GM12875 (cell line): ENCODE measurements around the gene EPG5.

ENCODE experiments used
- H3K4me3 ChIP-seq: one replicate; pipeline ENCODE4 v1.5.1; 2011; ENCODE audit warnings: low read depth, low read length, control low read depth
- TF ChIP-seq, protein P1 (sequence below): IDR thresholded peaks from 2 replicates; pipeline ENCODE4 v1.5.1; 2011; ENCODE audit warnings: low read depth, mild to moderate bottlenecking, control low read depth, inconsistent platforms, low read length, moderate library complexity, borderline replicate concordance; ENCODE audit not compliant: insufficient read depth

Gene EPG5

DNA sequence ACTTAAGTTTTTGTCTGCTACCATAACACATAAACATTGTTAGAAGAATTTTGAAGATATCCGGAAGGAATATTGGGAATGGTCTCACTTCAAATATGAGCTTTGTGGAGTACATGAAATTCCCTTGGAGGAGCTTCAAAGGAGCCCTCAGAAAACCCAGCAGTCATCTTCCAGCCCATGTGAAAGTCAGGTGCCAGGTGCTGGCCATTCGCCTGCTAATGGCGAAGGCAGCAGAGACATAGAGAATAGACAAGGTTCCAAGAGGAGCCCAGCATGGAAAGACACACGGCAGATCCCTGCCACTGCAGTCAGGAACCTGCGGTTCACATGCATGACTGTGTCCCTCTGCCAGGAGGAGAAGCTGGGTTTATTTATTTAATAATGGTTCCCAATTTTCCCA is 40.0 kb upstream of the EPG5 start:
- no peak overlapping the region for H3K4me3 ChIP-seq

DNA sequence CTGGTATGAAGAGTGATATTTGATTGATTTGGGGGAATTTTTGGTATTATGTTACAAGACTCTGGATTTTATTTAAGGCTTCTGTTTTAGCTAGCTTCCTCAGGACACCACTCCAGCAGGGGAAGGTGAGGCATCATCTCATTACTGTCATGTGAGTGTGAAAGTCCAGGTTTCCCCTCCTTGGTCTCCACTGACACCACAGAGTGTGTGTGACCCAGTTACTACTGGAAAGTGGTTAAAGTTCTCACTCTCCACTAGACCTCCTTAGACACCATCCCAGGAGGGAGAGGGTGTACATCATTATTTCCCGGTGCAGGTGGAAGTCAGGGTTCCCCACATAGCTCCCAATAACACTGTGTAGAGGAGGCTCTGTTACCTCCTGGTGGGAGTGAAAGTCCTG is 35.8 kb upstream of the EPG5 start:
- H3K4me3 ChIP-seq: no peak overlapping the region
- TF ChIP-seq, protein P1, sequence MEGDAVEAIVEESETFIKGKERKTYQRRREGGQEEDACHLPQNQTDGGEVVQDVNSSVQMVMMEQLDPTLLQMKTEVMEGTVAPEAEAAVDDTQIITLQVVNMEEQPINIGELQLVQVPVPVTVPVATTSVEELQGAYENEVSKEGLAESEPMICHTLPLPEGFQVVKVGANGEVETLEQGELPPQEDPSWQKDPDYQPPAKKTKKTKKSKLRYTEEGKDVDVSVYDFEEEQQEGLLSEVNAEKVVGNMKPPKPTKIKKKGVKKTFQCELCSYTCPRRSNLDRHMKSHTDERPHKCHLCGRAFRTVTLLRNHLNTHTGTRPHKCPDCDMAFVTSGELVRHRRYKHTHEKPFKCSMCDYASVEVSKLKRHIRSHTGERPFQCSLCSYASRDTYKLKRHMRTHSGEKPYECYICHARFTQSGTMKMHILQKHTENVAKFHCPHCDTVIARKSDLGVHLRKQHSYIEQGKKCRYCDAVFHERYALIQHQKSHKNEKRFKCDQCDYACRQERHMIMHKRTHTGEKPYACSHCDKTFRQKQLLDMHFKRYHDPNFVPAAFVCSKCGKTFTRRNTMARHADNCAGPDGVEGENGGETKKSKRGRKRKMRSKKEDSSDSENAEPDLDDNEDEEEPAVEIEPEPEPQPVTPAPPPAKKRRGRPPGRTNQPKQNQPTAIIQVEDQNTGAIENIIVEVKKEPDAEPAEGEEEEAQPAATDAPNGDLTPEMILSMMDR: no peak

More for the DNA sequence above, 40.0 kb upstream of the EPG5 start:
- TF ChIP-seq, protein P1: no peak

DNA sequence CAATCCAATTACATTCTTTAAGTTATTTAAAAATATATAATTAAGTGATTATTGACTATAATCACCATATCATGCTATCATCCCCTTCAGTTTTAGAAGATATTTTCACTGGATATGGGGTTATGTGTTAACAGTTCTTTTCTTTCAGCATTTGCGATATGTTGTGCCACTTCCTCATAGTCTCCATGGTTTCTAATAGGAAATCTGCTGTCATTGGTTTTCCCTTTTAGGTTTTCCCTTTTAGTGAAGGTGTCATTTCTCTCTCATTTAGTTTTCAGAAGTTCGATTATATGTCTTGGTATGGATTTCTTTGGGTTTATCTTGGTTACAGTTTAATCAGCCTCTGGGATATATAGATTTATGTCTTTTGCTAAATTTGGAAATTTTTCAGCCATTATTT is 34.8 kb upstream of the EPG5 start:
- TF ChIP-seq, protein P1: no peak
- H3K4me3 ChIP-seq: no peak overlapping the region

DNA sequence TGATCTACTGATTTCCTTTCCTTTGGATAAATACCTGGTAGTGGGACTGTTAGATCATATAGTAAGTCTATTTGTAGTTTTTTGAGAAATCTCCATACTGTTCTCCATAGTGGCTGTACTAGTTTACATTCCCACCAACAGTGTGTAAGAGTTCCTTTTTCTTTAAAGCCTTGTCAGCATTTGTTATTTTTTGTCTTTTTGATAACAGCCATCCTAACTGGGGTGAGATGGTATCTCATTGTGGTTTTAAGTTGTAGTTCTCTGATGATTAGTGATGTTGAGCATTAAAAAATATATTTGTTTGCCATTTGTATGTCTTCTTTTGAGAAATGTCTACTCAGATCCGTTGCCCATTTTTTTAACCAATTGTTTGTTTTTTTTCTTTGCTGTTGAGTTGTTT is 33.9 kb upstream of the EPG5 start:
- TF ChIP-seq, protein P1: no peak
- H3K4me3 ChIP-seq: no peak overlapping the region

DNA sequence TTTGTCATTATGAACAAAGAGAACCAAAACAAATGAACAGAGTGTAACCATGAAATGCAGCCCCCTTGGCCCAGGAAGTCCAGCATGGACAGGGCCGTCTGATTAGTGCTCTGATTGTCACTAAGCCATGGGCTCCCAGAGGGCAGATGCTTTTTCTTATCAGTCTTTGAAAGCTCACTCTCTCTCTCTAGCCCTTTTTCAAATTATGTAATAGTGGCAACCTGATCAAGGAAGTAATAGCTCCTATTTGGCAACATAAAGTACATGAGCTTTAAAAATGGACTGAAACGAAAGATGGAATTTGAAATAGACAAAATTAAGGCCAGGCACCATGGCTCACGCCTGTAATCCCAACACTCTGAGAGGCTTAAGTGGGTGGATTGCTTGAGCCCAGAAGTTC is 32.4 kb upstream of the EPG5 start:
- no peak overlapping the region for H3K4me3 ChIP-seq
- TF ChIP-seq, protein P1: no peak

DNA sequence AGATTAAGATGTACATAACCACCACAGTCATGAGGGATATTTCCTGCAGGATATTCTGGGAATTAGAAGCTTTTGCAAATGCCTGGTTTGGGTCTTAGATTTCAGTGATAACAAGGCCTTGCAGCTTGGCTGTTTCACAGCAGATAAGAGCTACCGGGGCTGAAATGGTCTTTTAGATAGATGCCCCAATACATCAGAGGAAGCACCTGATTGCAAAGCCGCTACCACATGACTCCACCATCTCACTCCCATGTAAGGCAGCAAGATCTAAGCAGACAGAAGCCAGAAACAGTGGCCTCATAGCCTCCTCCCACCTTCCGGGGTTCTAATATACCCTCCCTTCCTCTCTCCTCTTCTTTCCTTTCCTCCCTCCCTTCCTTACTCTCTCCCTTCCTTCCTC is 31.1 kb upstream of the EPG5 start:
- peak overlapping the region; percentile 8 for H3K4me3 ChIP-seq
- TF ChIP-seq, protein P1: no peak

DNA sequence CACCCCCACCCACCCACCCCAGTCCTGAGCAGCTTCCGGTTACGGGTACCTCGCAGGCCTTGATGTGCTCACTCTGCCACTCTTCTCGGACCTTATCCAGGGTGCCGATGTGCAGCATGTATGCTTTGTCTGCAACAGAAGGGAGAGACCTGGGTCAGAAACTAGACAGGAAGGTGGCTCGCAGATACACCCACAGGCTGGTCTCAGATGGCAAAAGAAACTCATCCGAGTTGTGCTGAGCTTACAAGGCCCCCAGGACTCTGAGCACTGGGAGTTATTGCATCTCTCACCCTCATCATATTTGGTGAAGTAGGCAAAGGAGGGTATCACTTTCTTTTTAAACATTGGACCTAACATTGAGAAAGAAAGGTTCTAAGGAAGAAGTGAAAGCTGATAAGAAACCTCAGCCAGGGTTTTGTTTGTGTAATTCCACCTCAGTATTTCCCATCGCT is 30.6 kb upstream of the EPG5 start:
- TF ChIP-seq, protein P1: no peak

More for the DNA sequence above, 30.6 kb upstream of the EPG5 start:
- H3K4me3 ChIP-seq: peak overlapping the region; percentile 19
